Glomerular visceral epithelial cell (primary cell): ENCODE data around the gene MSI1.

Source experiments
- DNase-seq: peaks from one replicate; pipeline ENCODE4 v3.0.0-alpha.2; 2016; ENCODE audit errors: extremely low spot score

The MSI1 gene

DNA sequence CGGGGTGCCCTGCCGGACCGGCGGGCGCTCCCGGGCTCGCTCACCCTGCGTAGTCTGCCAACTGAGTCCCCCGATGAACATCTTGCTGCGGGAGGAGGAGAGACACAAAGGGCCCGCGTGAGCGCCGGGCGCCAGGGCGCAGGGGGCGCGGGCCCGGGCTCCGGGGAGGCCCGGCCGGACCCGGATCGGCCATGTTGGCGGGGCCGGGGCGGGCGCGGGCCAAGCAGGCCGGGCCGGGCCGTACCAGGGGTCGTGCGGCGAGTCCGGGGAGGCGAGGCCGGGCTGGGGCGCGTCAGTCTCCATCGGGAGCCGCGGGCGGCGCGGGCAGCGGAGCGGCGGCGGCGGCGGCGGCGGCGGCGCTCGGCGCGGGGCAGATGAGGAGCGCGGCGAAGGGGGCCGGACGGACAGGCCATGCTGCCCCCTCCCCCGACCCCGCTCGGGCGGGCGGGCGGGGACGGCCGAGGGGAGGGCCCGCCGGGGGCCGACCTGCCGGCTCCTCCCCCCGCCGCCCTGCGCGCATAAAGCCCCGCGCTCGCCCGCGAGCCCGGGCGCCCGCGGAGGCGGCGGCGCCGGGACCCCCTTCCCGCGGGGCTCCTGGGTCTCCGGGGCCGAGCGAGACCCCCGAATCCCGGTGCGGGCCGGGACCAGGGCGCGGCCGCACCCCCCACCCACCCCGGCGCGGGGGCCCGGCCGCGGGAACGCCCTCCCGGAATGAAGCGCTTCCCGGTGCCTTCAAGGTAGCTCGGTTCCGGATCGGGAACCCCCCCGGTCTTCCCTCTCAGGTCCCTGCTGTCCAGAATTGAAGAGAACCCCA, at the start of gene MSI1:
TSS of gene MSI1 (minus strand) at position 376 of the 814 bp plus-strand sequence. CDS start at position 303, 73 bp downstream.
- DNase-seq: no peak

DNA sequence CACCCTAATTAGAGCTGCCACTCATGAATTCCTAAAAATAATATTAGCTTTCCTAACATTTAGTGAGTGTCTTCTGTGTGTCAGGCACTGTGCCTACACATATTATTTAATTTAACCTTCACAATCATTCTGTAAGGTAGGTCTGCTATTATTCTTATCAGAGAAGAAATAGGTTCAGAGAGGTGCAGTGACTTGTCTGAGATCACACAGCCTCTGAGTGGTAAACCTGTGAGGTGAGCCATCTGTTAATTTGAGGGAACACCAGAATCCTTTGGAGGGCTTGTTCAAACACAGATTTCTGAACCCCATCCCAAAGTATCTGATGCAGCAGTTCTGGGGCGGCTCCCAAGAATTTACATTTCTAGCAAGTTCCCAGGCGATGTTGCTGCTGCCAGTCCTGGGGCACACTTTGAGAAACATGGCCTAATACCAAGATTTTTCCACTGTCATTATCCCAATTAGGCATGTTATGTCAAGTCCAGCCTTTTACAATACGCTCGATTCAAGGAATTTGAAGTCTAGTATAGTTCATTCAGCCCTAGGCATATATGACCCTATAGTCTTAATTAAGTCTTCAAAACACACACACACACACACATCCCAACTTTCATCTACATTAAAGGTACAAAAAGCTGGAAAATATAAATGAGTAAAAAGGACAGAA, 49.1 kb upstream of the MSI1 start:
- no peak for DNase-seq

- DNase-seq: no peak
Measured at GRCh38 chr12:120416490-120417216, 47.7 kb upstream of the MSI1 start.

GRCh38 chr12:120413901-120414695, 45.1 kb upstream of the MSI1 start:
- no peak for DNase-seq

- DNase-seq: no peak
Measured at GRCh38 chr12:120412421-120412820, 43.5 kb upstream of the MSI1 start.

GRCh38 chr12:120408771-120409170, 39.8 kb upstream of the MSI1 start:
- no peak for DNase-seq

DNA sequence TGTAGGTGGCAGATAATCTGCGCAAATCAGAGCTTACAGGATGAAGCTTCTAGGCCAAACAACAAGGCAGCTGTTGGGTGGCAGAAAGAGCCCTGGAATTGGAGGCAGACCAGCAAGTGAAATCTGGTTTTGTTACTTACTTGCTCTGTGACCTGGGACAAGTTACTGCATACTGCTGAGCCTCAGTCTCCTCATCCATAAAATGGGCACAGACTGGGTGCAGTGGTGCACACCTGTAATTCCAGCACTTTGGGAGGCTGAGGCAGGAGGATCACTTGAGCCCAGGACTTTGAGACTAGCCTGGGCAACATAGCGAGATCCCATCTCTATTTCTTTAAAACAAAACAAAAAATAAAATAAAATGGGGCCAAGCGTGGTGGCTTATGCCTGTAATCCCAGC, 37.6 kb upstream of the MSI1 start:
- no peak for DNase-seq

DNA sequence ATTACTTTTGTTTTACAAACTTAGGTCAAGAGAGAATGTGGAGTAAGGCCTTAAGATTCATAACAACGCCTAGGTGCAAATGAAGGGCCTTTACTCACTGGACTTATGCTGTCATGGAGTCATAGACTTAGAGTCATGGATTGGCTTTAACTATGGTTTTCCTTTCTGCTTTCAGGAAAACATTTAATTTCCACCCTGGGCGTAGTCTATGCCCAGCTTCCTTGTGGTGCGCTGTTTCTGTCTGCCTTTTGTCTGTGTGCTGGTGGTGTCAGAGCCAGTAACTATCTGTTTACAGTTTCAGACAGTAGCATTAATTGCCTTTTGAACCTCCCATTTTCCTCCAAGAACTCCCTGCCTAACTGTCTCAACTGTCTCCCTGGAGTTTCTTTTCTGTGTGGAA, 37.1 kb upstream of the MSI1 start:
- DNase-seq: no peak

- no peak for DNase-seq
Measured at GRCh38 chr12:120404271-120404670, 35.3 kb upstream of the MSI1 start.

DNA sequence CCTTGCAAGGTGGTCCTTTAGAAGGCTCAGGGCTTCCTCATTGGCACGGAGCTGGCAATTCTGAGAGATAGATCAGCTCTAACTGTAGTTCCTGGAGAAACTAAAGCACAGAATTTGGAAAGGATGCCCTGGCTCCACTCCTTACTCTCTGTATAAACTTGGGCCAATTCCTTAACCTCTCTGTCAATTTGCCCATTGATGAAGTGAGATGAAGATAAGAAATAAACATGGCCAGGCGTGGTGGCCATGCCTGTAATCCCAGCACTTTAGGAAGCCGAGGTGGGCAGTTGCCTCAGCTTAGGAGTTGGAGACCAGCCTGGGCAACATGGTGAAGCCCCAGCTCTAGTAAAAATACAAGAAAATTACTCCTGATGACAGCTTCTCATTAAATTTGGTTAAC, 34.9 kb upstream of the MSI1 start:
- no peak for DNase-seq

GRCh38 chr12:120402217-120402616, 33.3 kb upstream of the MSI1 start:
- no peak for DNase-seq

GRCh38 chr12:120399531-120399930, 30.6 kb upstream of the MSI1 start:
- no peak for DNase-seq

GRCh38 chr12:120397824-120398540, 29.0 kb upstream of the MSI1 start:
- peak; percentile 22 for DNase-seq

- DNase-seq: peak; percentile 4
Measured at GRCh38 chr12:120394483-120395367, 25.8 kb upstream of the MSI1 start.

- no peak for DNase-seq
Measured at GRCh38 chr12:120390540-120391120, 21.7 kb upstream of the MSI1 start.

DNA sequence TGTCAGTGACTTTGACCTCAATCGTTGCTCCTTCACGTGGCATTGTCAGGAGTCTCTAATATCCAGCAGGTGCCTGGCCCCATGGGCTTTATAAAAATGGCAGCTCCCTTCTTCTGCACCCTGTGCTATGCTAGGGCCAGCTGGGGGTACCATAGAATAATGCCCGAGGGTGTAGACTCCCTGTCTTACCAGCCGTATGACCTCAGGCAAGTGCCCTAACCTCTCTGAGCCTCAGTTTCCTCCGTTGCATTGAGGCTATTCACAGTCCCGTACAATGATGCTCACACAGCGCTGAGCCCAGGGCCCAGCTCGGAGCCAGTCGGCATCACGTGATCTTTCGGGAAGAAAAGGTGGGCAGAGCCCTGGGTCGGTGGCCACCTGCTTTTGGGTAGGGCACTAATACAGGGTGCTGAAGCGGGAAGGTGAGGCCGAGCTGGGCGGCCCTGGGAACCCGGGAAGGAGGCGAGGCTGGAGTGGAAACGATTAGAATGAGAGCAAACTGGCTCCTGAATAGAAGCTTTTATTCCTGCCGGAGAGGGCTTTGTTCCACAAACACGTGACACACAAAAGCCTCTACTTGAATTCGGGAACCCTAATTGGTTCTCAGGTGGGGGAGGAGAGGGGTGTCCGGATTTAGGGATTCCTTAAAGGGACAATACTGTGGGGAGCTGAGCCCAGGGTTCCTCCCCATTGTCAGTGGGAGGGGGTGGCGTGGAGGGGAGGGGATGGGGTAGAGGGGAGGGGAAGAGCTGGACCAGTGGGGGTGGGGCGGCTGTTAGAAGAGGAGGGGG, 19.9 kb upstream of the MSI1 start:
- DNase-seq: no peak

DNA sequence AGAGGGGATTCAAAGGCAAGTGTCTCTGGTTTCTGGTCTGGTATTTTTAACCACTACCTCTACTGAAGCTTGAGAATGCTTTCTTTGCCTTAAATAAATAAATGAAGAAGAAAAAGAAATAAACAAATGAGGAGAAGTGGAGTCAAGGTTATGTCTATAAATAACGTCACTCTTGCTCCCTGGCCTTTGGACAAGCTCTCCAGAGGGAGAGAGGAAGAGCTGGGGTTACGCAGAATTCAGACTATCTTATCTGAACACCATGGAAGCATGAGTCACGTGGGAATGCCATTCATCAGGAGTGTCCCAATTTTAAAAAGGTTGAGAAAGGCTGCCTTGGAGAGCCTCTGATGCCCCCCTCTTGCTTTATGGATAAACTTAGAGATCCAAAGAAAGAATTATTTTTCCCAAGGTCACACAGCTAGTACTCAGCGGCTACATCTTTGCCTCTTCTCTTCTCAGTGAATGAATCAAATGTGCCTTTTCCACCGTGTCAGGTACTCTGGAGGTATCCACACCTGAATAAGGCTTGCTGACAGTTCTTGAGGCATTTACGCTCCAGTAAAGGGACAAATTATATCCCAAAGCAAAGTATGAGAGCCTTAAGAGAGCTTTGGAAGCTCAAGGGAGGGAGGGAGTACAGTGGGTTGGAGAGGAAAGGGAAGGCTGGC, 12.9 kb upstream of the MSI1 start:
- DNase-seq: no peak

- DNase-seq: no peak
Measured at GRCh38 chr12:120378036-120378435, 9.1 kb upstream of the MSI1 start.
